ENCODE measurements around the gene SOST.

SOST gene

GRCh38 chr17:43709210-43709609 is 49.4 kb downstream of the SOST start:
- TF ChIP-seq CSRNP3 (CRISPR knock-in tag; IDR thresholded peaks at IDR 0.05), result no peak
- no peak for TF ChIP-seq SNAI2 (CRISPR knock-in tag; IDR thresholded peaks at IDR 0.05)
- TF ChIP-seq ZFP30 (CRISPR knock-in tag; IDR thresholded peaks at IDR 0.05), result no peak
- no peak for ATAC-seq

- no peak for ATAC-seq
- TF ChIP-seq CSDC2 (CRISPR knock-in tag; IDR thresholded peaks at IDR 0.05) (no peak), BACH2 (CRISPR knock-in tag; IDR thresholded peaks at IDR 0.05; ENCODE audit: borderline replicate concordance) (no peak), PATZ1 (CRISPR knock-in tag; IDR thresholded peaks at IDR 0.05; ENCODE audit: borderline replicate concordance) (no peak), CSRNP3 (CRISPR knock-in tag; IDR thresholded peaks at IDR 0.05) (no peak), TSHZ2 (CRISPR knock-in tag; IDR thresholded peaks at IDR 0.05) (no peak), ZNF70 (CRISPR knock-in tag; IDR thresholded peaks at IDR 0.05) (no peak)
Observed at GRCh38 chr17:43707184-43707583, 51.4 kb downstream of the SOST start.

GRCh38 chr17:43706235-43706634 is 52.4 kb downstream of the SOST start:
- TF ChIP-seq ZFP3 (CRISPR knock-in tag; IDR thresholded peaks at IDR 0.05) (no peak), CSDC2 (CRISPR knock-in tag; IDR thresholded peaks at IDR 0.05) (no peak), BACH2 (CRISPR knock-in tag; IDR thresholded peaks at IDR 0.05; ENCODE audit: borderline replicate concordance) (no peak), TOX (CRISPR knock-in tag; IDR thresholded peaks at IDR 0.05; ENCODE audit: borderline replicate concordance) (no peak), PPARA (CRISPR knock-in tag; IDR thresholded peaks at IDR 0.05; ENCODE audit: borderline replicate concordance) (no peak), OSR1 (CRISPR knock-in tag; IDR thresholded peaks at IDR 0.05) (no peak), SNAI2 (CRISPR knock-in tag; IDR thresholded peaks at IDR 0.05) (no peak), ZNF8 (CRISPR knock-in tag; IDR thresholded peaks at IDR 0.05) (no peak), POU6F1 (CRISPR knock-in tag; IDR thresholded peaks at IDR 0.05; ENCODE audit: borderline replicate concordance, low read depth) (no peak), ISL1 (CRISPR knock-in tag; IDR thresholded peaks at IDR 0.05) (no peak)
- ATAC-seq, result no peak
